ENCODE data around the gene RAB11FIP3.

- TF ChIP-seq UBTF (CRISPR knock-in tag; IDR thresholded peaks at IDR 0.05) (no peak), CTCF (CRISPR knock-in tag; IDR thresholded peaks at IDR 0.05) (no peak), IKZF1 (IDR thresholded peaks at IDR 0.05) (no peak), ATF6 (CRISPR knock-in tag; conservative IDR thresholded peaks at IDR 0.05) (no peak), ZNF280D (CRISPR knock-in tag; IDR thresholded peaks at IDR 0.05) (no peak), PHF21A (CRISPR knock-in tag; IDR thresholded peaks at IDR 0.05) (no peak), SIN3A (IDR thresholded peaks at IDR 0.05; ENCODE audit: borderline replicate concordance, low read depth, low read length) (no peak), ZNF253 (CRISPR knock-in tag; IDR thresholded peaks at IDR 0.05; ENCODE audit: borderline replicate concordance) (no peak), PREB (CRISPR knock-in tag; IDR thresholded peaks at IDR 0.05) (no peak), EP300 (IDR thresholded peaks at IDR 0.05; ENCODE audit: low read depth in 2 of 2, low read length in 2 of 2) (no peak), EP300 (CRISPR knock-in tag; IDR thresholded peaks at IDR 0.05; ENCODE audit: borderline replicate concordance) (no peak), EED (CRISPR knock-in tag; IDR thresholded peaks at IDR 0.05) (no peak), ZNF501 (CRISPR knock-in tag; IDR thresholded peaks at IDR 0.05) (no peak), ZNF264 (CRISPR knock-in tag; IDR thresholded peaks at IDR 0.05) (no peak), DNMT1 (CRISPR knock-in tag; IDR thresholded peaks at IDR 0.05) (no peak)
Observed at GRCh38 chr16:526181-527014, 100.9 kb downstream of the RAB11FIP3 start.
